Right renal pelvis (tissue), 4 donors: ENCODE results near the gene GOLGA6C. TPM values are rescaled to one million over a fixed set of nuclear protein-coding genes. Genes with fewer than 3 reads are reported as not detected.
"Not testable (repeated sequence)": the region's sequence is repeated elsewhere in the genome, so short reads cannot be mapped to it uniquely, and the experiment has no call there.

Experiments
- DNase-seq, 4 donors: peaks; one replicate each; pipeline ENCODE4 v3.0.0-alpha.2; 2013; ENCODE audit warnings: low read depth in 4 of 4, low spot score in 3 of 4, missing footprints in 1 of 4
- polyA plus RNA-seq, 4 donors: library from polyadenylated mRNA; unstranded; fragments of 120-200 nt; gene quantifications; one replicate each; pipeline ENCODE4 v1.2.1, GENCODE V29; 2013; ENCODE audit not compliant: insufficient read length in 4 of 4

Gene GOLGA6C
- polyA plus RNA-seq, 4 donors, result not detected

DNA sequence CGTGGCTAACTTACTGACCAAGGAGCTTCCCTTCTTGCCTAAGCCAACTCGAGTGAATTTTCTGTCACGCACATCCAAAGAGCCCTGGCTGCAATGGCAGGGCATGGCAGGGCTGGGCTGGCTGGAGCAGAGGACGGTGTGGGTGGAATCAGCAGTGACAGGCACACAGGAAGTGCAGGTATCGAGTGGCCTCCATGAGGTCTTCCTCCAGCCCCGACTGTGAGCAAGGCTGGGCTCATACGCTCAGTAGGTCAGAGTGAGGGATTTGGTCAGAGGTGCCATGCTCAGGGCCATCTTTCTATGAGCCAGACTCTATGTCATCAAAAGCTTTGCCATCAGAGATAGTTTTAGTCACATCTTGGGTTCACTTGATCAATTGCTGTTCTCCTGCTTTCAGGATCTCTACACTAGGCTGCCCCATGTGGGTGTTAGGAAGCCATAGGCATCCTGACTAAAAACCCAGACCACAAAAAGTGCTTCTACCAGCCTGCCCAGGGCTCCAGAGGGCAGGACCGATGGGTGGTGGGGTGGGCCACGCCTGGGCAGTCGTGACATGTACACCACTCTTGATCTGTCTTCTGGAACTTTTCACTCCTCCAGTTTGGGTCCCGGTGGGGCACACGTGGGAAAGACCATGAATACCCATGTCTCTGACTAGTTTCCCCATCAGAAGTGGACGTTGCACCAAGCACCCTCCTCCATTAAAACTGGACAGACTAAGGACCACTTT lies 55.1 kb downstream of the GOLGA6C start:
- DNase-seq, result no peak

DNA sequence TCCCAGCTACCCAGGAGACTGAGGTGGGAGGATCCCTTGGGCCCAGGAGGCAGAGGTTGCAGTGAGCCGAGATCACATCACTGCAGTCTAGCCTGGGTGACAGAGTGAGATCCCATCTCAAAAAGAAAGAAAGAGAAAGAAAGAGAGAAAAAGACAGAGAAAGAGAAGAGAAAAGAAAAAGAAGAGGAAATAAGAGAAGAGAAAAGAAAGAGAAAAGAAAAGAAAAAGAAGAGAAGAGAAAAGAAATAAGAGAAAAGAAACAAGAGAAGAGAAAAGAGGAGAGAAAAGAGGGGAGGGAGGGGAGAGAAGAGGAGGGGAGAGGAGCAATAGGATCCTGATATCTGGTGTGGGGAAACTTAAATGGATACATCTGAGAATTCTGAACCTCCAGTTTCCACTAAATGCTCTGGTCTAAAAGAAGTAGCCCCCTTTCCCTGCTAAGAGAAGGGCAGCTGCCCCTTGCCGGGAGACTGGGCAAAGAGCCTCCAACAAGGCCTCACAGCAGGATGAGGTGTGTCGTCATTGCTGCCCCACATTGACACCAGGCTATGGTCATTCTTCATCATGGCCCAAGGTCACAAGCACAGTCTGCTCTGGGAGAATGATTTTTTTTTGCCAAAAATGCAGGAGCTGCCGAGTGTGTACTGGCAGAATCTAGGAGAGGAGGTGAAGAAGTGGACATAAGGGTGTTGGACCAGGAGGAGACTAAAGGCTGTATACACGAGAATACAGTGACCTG lies 56.6 kb downstream of the GOLGA6C start:
- no peak for DNase-seq

DNA sequence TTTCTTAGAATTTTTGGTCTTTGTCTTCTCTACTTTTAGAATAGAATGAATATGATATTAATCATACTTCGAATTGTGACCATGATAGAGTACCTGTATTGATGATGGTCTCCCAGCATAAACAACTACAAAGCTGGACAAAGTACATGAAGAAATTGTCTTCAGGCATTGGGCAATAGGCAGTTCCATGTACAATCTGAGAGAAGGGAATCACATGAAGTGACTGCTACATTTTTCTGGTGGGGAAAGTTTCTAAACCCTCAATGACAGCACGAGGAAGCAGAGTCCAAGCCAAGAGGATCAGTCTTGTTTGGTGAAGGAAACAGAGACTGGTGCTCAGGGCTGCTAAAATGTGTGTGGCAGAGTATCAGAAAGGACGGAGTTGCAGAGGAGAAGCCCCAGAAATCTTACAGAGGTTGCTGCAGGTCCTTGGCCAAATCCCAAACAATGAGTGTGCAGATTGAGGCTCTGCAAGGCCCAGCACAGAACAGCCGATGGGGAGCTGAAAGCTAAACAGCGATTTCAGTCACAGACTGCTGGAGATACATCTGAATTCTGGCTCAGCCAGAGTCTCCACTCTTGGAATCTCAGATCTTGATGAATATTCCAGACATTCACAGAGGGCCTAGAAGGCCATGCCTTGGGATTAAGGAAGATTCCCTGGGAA lies 61.2 kb downstream of the GOLGA6C start:
- DNase-seq, result not testable (repeated sequence)

Other genes starting within 250 kb of the GOLGA6C start
- 10 to 100 TPM; 10.4 to 13.8 (median 13.0) TPM for gene PPCDC, start 234.7 kb upstream of the GOLGA6C start, polyA plus RNA-seq
- gene C15orf39, start 56.5 kb upstream of the GOLGA6C start, polyA plus RNA-seq, result 10 to 100 TPM in 2 of 4 donors, 1 to 10 TPM in 2; 8.8 to 12.1 (median 9.6) TPM
- gene GOLGA6D, start 24.5 kb downstream of the GOLGA6C start, polyA plus RNA-seq, result under 1 TPM; 0.10 to 0.32 (median 0.20) TPM
- gene COMMD4, start 77.7 kb downstream of the GOLGA6C start, polyA plus RNA-seq, result 100 to 1,000 TPM in 1 of 4 donors, 10 to 100 TPM in 3; 84.8 to 115 (median 90.2) TPM
- 10 to 100 TPM; 15.4 to 26.2 (median 19.1) TPM for gene NEIL1, start 88.7 kb downstream of the GOLGA6C start, polyA plus RNA-seq
- gene MAN2C1, start 110.3 kb downstream of the GOLGA6C start, polyA plus RNA-seq, result 100 to 1,000 TPM in 3 of 4 donors, 10 to 100 TPM in 1; 89.4 to 163 (median 135) TPM
- gene SIN3A, start 193.4 kb downstream of the GOLGA6C start, polyA plus RNA-seq, result 10 to 100 TPM; 51.7 to 62.2 (median 60.4) TPM